Uterine smooth muscle cell (primary cell): Measurements from ENCODE around the gene GYPA. TPM values are rescaled to one million over a fixed set of nuclear protein-coding genes. Genes with fewer than 3 reads are reported as not detected.

Experiments
- total RNA-seq: library from RNA; depleted of rRNA; stranded (reverse); fragments of >200 nt; gene quantifications from 2 replicates; pipeline ENCODE4 v1.2.3, GENCODE V29; 2014

The GYPA gene
- total RNA-seq, result not detected in 2 replicates

DNA sequence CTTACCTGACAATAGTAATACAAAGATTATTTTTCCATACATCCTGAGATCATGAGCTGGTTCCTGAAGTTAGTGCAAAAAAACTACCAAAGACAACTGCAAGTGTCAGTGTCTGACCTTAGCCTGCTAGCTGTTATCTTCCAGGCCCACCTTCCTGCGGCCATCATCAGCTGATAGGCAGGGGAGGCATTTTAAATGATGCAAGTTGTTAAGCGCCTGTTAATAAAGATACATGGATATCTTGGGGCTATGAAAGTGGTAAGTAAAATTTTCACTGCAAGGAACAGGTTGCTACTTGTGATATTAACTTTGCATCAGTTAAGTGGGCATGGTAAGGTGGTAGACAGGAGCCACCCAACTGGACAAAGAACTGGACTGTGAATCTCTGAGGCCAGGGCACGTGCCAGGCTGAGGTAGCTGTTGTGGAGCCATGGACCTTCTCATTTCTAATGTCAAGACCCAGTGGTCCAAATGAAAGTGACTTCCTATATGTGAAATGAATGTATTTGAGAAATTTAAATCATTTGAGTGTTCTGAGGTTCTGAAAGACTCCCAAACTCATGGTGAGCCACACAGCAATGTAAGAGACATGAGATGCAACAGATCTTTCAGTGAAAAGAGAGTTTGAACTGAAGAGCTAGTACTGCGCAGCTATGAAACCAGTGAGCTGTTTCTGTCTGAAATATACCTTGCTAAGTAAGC, at the start of gene GYPA:
TSS of gene GYPA (minus strand) at position 125 of the 702 bp plus-strand sequence. CDS start at position 42, 83 bp downstream.

Other genes starting within 250 kb of the GYPA start
- 0.11 and 0.25 TPM in 2 replicates for gene GYPE, start 235.2 kb downstream of the GYPA start, total RNA-seq
- gene GYPB, start 121.3 kb downstream of the GYPA start, total RNA-seq, result not detected in 2 replicates